ENCODE measurements around the gene SLC25A44.

SLC25A44 gene

GRCh38 chr1:156149374-156150332 lies 44.3 kb upstream of the SLC25A44 start:
- DNase-seq: peak; percentile 93
- H3K4me3 ChIP-seq (ENCODE audit: low read length): peak overlapping the region; percentile 56

DNA sequence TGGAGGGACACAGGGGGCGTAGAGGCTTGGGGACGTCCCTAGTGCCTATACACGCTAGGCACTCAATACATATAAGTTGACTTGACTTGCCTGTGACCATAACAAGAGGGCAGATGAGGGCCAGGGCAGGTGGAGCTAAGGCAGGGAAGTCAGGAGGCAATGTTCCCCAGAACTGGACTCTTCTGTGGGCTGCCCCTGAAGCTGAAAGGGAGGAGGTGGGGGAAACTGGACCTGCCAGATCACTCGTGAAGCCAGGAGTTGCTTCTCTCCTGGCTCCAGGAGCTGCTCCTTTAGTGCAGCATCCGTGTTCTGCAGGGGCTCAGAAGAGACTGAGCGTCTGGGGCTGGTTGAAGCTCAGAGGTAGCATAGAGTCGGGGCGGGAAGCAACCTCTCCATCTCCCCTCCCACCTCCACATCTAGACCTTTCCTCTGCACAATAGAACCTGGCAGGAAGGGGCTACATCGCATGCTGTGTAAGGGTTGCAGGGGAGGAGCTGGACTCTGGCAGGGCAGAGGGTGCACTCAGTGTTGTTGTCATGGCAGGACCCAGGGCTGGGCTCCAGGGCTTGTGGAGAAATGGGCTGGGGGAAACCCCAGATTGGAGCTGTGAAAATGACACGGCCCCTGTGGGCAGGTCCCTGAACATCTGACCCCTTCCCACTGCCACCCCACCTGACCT lies 43.4 kb upstream of the SLC25A44 start:
- DNase-seq: no peak
- Histone ChIP-seq H3K9me3 (replicated peaks; ENCODE audit: insufficient read depth, low read length) (no peaks in the 10 kb centered on the region), H3F3A (ENCODE audit: insufficient read depth, low read length) (peaks cover 84% of the 10 kb centered on the region), H4K20me1 (ENCODE audit: insufficient read depth, low read length) (no peaks in the 10 kb centered on the region), H3K9ac (ENCODE audit: low read length) (peak overlapping the region; percentile 68), H3K4me3 (ENCODE audit: low read length) (peak overlapping the region; percentile 56), H3K9me2 (replicated peaks; ENCODE audit: insufficient read depth, low read length) (no peaks in the 10 kb centered on the region), H3K27me3 (replicated peaks; ENCODE audit: insufficient read depth, low read length) (no peaks in the 10 kb centered on the region), H3K36me3 (replicated peaks; ENCODE audit: insufficient read depth, low read length) (no peaks in the 10 kb centered on the region), H3K4me1 (ENCODE audit: low read length) (peaks cover 76% of the 10 kb centered on the region), H2AFZ (ENCODE audit: low read length) (peak overlapping the region; percentile 7; the same call in 1 of the 2 replicates), H3K79me2 (ENCODE audit: low read length) (peaks cover 49% of the 10 kb centered on the region), H3K4me2 (ENCODE audit: low read depth, low read length) (peak overlapping the region; percentile 81), H3K27ac (ENCODE audit: low read length) (peak overlapping the region; percentile 91)
- TF ChIP-seq, protein P1, sequence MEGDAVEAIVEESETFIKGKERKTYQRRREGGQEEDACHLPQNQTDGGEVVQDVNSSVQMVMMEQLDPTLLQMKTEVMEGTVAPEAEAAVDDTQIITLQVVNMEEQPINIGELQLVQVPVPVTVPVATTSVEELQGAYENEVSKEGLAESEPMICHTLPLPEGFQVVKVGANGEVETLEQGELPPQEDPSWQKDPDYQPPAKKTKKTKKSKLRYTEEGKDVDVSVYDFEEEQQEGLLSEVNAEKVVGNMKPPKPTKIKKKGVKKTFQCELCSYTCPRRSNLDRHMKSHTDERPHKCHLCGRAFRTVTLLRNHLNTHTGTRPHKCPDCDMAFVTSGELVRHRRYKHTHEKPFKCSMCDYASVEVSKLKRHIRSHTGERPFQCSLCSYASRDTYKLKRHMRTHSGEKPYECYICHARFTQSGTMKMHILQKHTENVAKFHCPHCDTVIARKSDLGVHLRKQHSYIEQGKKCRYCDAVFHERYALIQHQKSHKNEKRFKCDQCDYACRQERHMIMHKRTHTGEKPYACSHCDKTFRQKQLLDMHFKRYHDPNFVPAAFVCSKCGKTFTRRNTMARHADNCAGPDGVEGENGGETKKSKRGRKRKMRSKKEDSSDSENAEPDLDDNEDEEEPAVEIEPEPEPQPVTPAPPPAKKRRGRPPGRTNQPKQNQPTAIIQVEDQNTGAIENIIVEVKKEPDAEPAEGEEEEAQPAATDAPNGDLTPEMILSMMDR (IDR thresholded peaks at IDR 0.05; ENCODE audit: low read length): no peak
- TF ChIP-seq EZH2phosphoT487 (IDR thresholded peaks at IDR 0.05; ENCODE audit: low read length) (no peak), EZH2 (optimal IDR thresholded peaks at IDR 0.05; ENCODE audit: low read depth, low read length) (no peak)

More at GRCh38 chr1:156149374-156150332, 44.3 kb upstream of the SLC25A44 start:
- Histone ChIP-seq H3K27ac (ENCODE audit: low read length) (peak overlapping the region; percentile 91), H3F3A (ENCODE audit: insufficient read depth, low read length) (peaks cover 76% of the 10 kb centered on the region), H3K9me2 (replicated peaks; ENCODE audit: insufficient read depth, low read length) (no peaks in the 10 kb centered on the region), H3K4me1 (ENCODE audit: low read length) (peaks cover 76% of the 10 kb centered on the region), H3K27me3 (replicated peaks; ENCODE audit: insufficient read depth, low read length) (no peaks in the 10 kb centered on the region), H3K79me2 (ENCODE audit: low read length) (peaks cover 40% of the 10 kb centered on the region), H3K4me2 (ENCODE audit: low read depth, low read length) (peak overlapping the region; percentile 81), H3K9me3 (replicated peaks; ENCODE audit: insufficient read depth, low read length) (no peaks in the 10 kb centered on the region), H3K9ac (ENCODE audit: low read length) (peak overlapping the region; percentile 68), H2AFZ (ENCODE audit: low read length) (peak overlapping the region; percentile 36; the same call in 1 of the 2 replicates), H3K36me3 (replicated peaks; ENCODE audit: insufficient read depth, low read length) (no peaks in the 10 kb centered on the region), H4K20me1 (ENCODE audit: insufficient read depth, low read length) (no peaks in the 10 kb centered on the region)
- TF ChIP-seq EZH2 (optimal IDR thresholded peaks at IDR 0.05; ENCODE audit: low read depth, low read length): no peak
- TF ChIP-seq EZH2phosphoT487 (IDR thresholded peaks at IDR 0.05; ENCODE audit: low read length): no peak
- TF ChIP-seq, protein P1 (IDR thresholded peaks at IDR 0.05; ENCODE audit: low read length): no peak

DNA sequence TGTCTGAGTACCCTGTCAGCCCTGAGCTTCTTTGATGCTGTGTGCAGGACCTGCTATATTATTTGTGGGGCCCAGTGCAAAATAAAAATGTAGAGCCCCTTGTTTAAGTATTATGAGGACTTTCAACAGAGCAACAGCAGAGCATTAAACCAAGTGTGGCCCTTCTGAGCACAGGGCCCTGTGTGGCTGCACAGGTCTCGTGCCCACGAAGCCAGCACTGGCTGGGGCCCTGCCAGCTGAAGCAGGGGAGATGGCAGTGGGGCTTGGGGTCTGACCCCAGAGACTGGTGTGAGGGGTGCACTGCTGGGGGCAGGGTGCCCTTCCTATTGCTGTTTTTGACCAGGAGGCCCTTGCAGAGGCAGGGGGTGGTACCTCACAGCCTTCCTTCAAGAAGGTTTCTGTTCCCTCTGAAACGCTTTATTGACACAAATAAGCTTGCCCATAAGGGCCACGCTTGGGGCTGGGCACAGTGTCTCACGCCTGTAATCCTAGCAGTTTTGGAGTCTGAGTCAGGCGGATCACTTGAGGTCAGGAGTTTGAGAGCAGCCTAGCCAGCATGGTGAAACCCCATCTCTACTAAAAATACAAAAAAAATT lies 42.7 kb upstream of the SLC25A44 start:
- Histone ChIP-seq H3K27ac (ENCODE audit: low read length) (peak overlapping the region; percentile 91), H3K4me1 (ENCODE audit: low read length) (peaks cover 71% of the 10 kb centered on the region), H3K4me3 (ENCODE audit: low read length) (peak overlapping the region; percentile 56), H3K79me2 (ENCODE audit: low read length) (peaks cover 56% of the 10 kb centered on the region), H2AFZ (ENCODE audit: low read length) (no peak overlapping the region), H3K27me3 (replicated peaks; ENCODE audit: insufficient read depth, low read length) (no peaks in the 10 kb centered on the region), H4K20me1 (ENCODE audit: insufficient read depth, low read length) (no peaks in the 10 kb centered on the region), H3K4me2 (ENCODE audit: low read depth, low read length) (peak overlapping the region; percentile 81), H3F3A (ENCODE audit: insufficient read depth, low read length) (peaks cover 84% of the 10 kb centered on the region), H3K36me3 (replicated peaks; ENCODE audit: insufficient read depth, low read length) (no peaks in the 10 kb centered on the region), H3K9me3 (replicated peaks; ENCODE audit: insufficient read depth, low read length) (no peaks in the 10 kb centered on the region), H3K9me2 (replicated peaks; ENCODE audit: insufficient read depth, low read length) (no peaks in the 10 kb centered on the region), H3K9ac (ENCODE audit: low read length) (peak overlapping the region; percentile 68)
- TF ChIP-seq EZH2phosphoT487 (IDR thresholded peaks at IDR 0.05; ENCODE audit: low read length): no peak
- no peak for TF ChIP-seq EZH2 (optimal IDR thresholded peaks at IDR 0.05; ENCODE audit: low read depth, low read length)
- TF ChIP-seq, protein P1 (IDR thresholded peaks at IDR 0.05; ENCODE audit: low read length): no peak
- peak; percentile 89 for DNase-seq
